HG03460 (cell line): Measurements from ENCODE around the gene NAA38.
A peak's percentile ranks its signal among the peaks of the same experiment; 100 is the strongest.

Source experiments
- ATAC-seq: cut with Tn5 transposase; IDR thresholded peaks from one replicate; pipeline ENCODE4 v1.9.1; 2021; ENCODE audit not compliant: unreplicated experiment

NAA38 gene

GRCh38 chr17:7841396-7841914 is 15.9 kb downstream of the NAA38 start:
- ATAC-seq, result no peak

DNA sequence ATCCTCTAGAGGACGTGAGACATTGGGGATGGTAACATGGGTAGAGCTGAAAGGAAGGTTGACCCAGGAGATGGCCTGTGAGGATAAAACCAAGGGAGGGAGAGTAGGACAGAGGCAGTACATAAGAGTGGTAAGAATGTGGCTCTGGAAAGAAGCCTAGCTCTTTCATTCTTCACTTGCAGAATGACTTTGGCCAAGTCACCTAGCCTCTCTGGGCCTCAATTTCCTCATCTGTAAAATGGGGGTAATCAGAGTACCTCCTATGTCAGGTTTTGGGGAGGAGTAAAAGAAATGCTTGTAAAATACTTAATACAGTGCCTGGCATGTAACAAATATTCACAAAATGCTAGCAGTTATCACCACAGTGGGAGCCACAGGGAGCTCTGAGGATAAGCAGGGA is 16.5 kb downstream of the NAA38 start:
- no peak for ATAC-seq

GRCh38 chr17:7840441-7840840 is 16.9 kb downstream of the NAA38 start:
- ATAC-seq, result no peak

- no peak for ATAC-seq
Observed at GRCh38 chr17:7839876-7840261, 17.5 kb downstream of the NAA38 start.

DNA sequence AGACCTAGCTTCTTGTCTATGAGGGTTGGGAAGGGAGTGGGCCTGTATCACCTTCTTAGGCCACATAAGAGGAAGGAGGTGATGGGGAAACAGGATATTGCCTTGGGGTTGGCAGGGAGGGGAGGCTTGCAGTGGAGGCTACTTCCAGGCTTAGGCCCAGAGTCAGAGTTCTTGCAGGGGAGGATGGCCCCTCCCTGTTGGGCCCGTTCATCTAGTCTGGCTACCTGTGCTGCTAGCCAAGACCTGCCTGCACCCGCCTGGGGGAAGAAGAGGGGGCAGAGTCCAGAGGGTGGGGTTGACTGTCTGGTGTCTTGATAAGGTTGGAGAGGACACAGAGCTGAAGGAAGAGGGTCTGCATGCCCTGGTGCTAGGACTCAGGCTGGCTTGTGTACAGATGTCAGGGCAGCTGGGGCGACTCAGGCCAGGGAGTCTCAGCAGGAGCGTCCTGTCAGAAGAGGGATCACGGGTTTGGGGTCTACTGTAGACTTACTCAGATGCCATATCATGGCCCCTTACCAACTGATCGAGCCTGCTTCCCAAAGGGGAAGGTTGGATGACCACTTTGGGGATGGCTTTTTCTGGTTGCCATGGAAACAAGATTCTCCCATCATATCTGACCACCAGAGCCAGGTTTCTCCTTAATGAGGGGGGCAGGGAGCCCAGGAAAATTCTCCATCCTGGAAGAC is 18.0 kb downstream of the NAA38 start:
- ATAC-seq, result no peak

- no peak for ATAC-seq
Observed at GRCh38 chr17:7838090-7839075, 19.0 kb downstream of the NAA38 start.

DNA sequence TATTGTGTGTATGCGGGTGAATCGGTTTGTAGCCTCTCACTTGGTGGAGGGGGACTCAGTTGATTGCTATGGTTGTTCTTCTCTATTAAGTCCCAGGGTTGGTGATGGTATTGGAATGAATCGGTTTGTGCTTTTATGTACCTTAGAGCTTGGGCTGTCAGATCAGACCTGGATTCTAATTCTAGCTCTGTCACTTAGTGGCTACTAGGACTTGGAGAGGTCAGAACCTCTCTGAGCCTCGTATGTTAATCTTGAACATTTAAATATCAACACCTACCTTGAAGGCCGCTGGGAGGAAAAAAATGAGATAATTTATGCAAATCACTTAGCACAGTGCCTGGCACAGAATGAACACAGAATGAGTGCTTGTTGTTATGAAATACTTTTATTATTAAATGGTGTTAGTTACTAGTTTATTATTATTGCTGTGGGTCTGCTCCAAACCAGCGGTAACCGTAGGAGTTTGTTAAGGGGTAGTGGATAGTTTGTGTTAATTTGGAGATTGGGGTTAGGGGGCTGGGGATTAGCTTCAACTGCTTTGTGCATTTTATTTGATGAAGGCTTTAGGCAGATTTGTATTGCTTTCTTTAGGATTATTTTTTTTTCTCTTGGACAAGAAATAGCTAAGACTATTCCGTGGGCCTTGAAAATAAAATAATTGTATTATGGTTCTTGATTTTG is 19.8 kb downstream of the NAA38 start:
- ATAC-seq, result no peak

GRCh38 chr17:7836596-7837407 is 20.6 kb downstream of the NAA38 start:
- no peak for ATAC-seq

DNA sequence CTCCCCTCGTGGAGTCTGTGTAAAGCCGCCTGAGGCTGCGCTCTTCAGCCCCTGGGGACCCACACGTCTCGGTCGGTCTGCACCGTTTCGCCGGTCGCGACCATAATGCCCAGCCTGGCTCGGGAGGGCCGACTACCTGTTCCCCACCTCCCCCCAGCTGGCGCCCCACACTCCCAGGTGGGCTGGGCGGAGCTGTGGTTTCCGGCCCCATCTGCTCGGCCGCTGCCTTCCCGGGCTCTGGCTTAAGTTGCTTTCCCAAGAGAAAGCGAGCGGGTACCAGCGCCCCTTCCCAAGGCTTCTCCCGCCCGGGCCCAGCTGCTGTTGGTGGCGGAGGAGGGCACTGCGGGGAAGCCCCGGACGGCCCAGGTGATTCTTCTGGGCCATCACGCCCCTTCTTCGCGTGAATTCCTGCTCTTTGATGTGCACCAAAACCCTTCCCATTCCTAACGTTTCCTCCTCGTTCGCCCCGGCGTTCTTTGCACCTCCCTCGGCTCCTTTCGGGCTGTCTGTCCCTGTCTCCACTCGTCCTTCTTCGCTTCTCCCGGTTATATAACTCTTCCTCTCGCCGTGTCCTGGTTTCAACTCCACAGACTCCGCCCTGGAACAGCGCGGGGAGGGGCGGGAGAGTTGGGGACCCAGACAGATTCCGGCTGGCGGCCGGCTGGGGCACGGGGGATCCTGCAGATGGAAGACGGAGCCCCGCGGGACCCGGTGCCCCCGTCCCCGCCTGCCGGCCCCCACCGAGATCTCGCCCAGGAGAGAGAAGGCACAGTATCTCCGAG is 21.4 kb downstream of the NAA38 start:
- peak; percentile 27 for ATAC-seq

GRCh38 chr17:7834957-7835813 is 22.2 kb downstream of the NAA38 start:
- ATAC-seq, result peak; percentile 35

- no peak for ATAC-seq
Observed at GRCh38 chr17:7834542-7834956, 22.8 kb downstream of the NAA38 start.

DNA sequence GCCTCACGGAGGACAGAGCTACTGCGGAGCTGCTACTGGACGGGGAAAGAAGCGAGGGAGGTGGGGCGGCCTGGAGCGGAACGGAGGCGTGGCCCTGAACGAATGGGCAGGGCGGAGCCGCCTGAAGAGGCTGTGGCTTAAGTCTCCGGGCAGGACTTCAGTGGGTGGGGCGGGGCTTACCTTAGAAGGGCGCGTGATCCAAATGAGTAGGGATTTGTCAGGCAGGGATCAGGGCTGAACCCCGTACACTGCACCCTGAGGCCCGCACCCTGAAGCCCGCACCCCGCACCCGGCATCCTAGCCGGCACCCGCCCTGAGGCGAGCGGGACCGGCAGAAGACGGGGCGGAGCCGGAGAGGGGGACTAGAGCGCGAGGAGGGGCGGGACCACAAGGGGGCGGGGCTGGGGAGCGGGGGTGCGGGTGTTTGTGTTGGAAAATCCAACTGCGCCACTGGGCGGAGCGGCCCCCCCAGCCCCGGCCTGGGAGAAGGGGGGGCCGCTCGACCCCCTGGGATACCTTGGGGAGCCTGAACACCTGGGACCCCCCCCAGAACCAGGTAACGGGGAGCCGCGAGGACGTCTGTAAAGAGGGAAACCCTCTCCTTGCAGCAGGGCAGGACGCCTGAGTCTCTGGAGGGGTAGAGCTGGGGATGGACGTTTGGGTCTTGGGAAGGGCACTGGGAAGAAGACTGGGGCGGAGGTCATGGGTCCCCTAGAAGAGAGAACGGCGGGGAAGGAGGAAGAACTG is 23.4 kb downstream of the NAA38 start, which contains the start of gene KDM6B:
KDM6B (plus strand) TSS at position 423 of the 747 bp plus-strand sequence. CDS start 11,338 bp downstream, outside the sequence.
- ATAC-seq, result peak; percentile 51

DNA sequence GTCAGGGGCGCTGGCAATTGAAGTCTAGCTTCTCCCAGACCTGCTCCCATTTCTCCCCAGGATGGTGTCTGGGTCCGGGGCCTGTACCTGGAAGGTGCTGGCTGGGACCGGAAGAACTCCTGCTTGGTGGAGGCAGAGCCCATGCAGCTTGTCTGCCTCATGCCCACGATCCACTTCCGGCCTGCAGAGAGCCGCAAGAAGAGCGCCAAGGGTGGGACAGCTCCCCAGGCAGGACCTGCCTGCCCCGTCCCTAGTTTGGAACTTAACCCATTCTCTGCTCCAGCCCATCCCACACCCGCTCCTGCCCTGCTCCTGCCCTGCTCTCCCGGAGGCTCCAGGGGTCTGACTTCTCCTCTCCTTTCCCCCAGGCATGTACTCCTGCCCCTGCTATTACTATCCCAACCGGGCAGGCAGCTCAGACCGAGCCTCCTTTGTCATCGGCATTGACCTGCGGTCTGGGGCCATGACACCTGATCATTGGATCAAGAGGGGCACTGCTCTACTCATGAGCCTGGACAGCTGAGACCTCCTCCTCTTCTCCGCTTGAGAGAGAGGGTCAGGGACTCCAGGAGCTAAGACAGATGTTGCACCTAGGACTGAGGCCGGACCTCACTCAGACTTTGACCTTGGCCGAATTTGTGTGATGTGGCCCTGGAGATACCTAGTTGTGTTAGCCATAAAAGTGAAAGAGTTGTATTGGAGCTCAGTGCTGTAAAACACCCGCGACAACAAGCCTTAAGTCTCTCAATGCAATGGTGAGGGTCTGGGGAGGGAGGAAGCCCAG is 24.2 kb downstream of the NAA38 start:
- no peak for ATAC-seq

- no peak for ATAC-seq
Observed at GRCh38 chr17:7832431-7832830, 24.9 kb downstream of the NAA38 start.

DNA sequence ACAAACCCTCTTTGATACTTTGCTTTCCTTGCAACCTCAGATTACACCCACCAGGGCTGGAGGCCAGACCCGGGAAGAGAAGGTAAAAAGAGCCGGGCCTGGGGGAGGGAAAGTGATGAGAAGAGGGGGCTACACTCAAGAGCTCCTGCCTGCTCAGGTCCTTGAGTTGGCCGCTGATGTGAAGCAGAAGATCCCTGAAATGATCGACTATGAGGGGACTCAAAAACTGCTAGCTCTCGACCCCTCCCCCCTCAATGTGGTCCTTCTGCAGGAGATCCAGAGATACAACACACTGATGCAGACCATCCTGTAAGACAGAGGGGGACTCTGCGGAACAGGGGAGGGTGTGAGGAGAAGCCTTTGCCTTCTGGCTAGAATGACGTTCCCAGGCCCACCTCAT is 26.1 kb downstream of the NAA38 start:
- no peak for ATAC-seq

- ATAC-seq, result no peak
Observed at GRCh38 chr17:7830616-7831015, 26.7 kb downstream of the NAA38 start.
